Right lobe of liver (tissue), 6 donors: Measurements from ENCODE around the gene LRRC45. TPM values are rescaled to one million over a fixed set of nuclear protein-coding genes. Genes with fewer than 3 reads are reported as not detected.

Experiments used
- ATAC-seq, 4 donors: fragments of 200-7000 bp; cut with Tn5 transposase; one replicate each; pipeline ENCODE4 v1.9.1; 2020; ENCODE audit warnings: mild to moderate bottlenecking in 4 of 4, moderate library complexity in 4 of 4
- DNase-seq, 3 donors: peaks; one replicate each; pipeline ENCODE4 v3.0.0-alpha.2; 2020
- H3K27ac ChIP-seq, 3 donors: fragments of 200-600 bp; one replicate each; pipeline ENCODE4 v1.8.0; 2022
- H3K27me3 ChIP-seq, 2 donors: fragments of 200-600 bp; one replicate each; pipeline ENCODE4 v1.8.0; 2022
- H3K36me3 ChIP-seq, 4 donors: fragments of 200-600 bp; sonication (generic) in 1 of 4; one replicate each; pipeline versions ENCODE4 v1.5.1 to v1.8.0; 2017 to 2022; ENCODE audit warnings: control low read depth in 1 of 4
- H3K4me1 ChIP-seq, 4 donors: fragments of 200-600 bp; sonication (generic) in 1 of 4; one replicate each; pipeline versions ENCODE4 v1.5.1 to v1.8.0; 2017 to 2022; ENCODE audit warnings: control low read depth in 1 of 4
- H3K4me3 ChIP-seq, 3 donors: fragments of 200-600 bp; one replicate each; pipeline ENCODE4 v1.8.0; 2022
- H3K9me3 ChIP-seq, 4 donors: fragments of 200-600 bp; sonication (generic) in 1 of 4; one replicate each; pipeline versions ENCODE4 v1.5.1 to v1.8.0; 2017 to 2022; ENCODE audit warnings: control low read depth in 1 of 4
- CTCF ChIP-seq, 4 donors: fragments of 200-600 bp in 3 of 4; fragments of 450-650 bp in 1 of 4; IDR thresholded peaks; one replicate each; pipeline versions ENCODE4 v1.5.1 to v1.8.0; 2016 to 2022; ENCODE audit warnings: antibody characterized with exemption in 4 of 4, mild to moderate bottlenecking in 2 of 4
- POLR2A ChIP-seq: fragments of 450-650 bp; IDR thresholded peaks from one replicate; pipeline ENCODE4 v1.6.1; 2017; ENCODE audit warnings: antibody characterized with exemption, mild to moderate bottlenecking
- WGBS: methylation state at CpG from one replicate; pipeline ENCODE4 v1.1.6; 2018; ENCODE audit warnings: low coverage, low lambda C conversion rate; ENCODE audit not compliant: insufficient coverage; ENCODE audit errors: missing lambda C conversion rate; 5-methylcytosine and 5-hydroxymethylcytosine counted together
- intact Hi-C, 2 donors: fragments of 100-400 bp; cut with DNase I; formaldehyde crosslinking; loops; one replicate each; pipeline versions ENCODE4 v1.11.2 to v1.14.1; 2022
- total RNA-seq, 6 experiments: library from RNA; depleted of rRNA in 2 of 6; stranded (reverse); fragments of >200 nt in 2 of 6; fragmentation: NEBNext Ultra II Directional in 3 of 6; extraction: Animal tissue kit (Norgen Biotek cat#: 25700) in 3 of 6; gene quantifications; one replicate each; pipeline versions ENCODE4 v1.1.0 to v1.2.4, GENCODE V29; 2016 to 2023
- donor health status: DM: no; HTN: yes; CAD: no.
- donor health status: DM: no; HTN: no; CAD: no.
- donor health status: DM: no; HTN: no; CAD: no.
- donor health status: DM: no; HTN: yes; CAD: no.
- donor health status: DM: no; HTN: yes; CAD: no.

Gene LRRC45
- total RNA-seq, 6 experiments from 2014 or later, result 4.9 to 15.6 (median 11.9) TPM

GRCh38 chr17:82015311-82015971 lies 7.7 kb upstream of the LRRC45 start:
- no peak for ATAC-seq
- WGBS, result 66% methylated on average over 5 of the region's 24 CpGs
- Histone ChIP-seq H3K27ac (no peak overlapping the region), H3K9me3 (no peaks in the 10 kb centered on the region), H3K4me3 (no peak overlapping the region), H3K36me3 (peaks cover 0 to 17% (median 0%) of the 10 kb centered on the region in 4 donors), H3K4me1 (peaks cover 0 to 4% (median 0%) of the 10 kb centered on the region in 4 donors), H3K27me3 (no peaks in the 10 kb centered on the region)
- no peak for DNase-seq
- TF ChIP-seq POLR2A (no peak), CTCF (IDR thresholded peaks at IDR 0.05) (no peak)
- intact Hi-C loops, result loop anchor here (5.0 to 10.0 kb wide), 3 partner anchors 53 to 131 kb away; partner anchors contain the start of gene NOTUM (in 1 of the 2)

GRCh38 chr17:82016061-82016874 lies 6.8 kb upstream of the LRRC45 start:
- intact Hi-C loops, result loop anchor here (5.0 to 10.0 kb wide), 3 partner anchors 54 to 131 kb away; partner anchors contain the start of gene NOTUM (in 1 of the 2)
- peaks cover 0 to 6% (median under 1%) of the 10 kb centered on the region in 4 donors for H3K4me1 ChIP-seq
- H3K9me3 ChIP-seq, result no peaks in the 10 kb centered on the region
- H3K27ac ChIP-seq, result no peak overlapping the region
- no peaks in the 10 kb centered on the region for H3K27me3 ChIP-seq
- DNase-seq (no peak), ATAC-seq (no peak)
- no CpG with 5 or more reads among the region's 28 CpGs for WGBS
- no peak for TF ChIP-seq CTCF (IDR thresholded peaks at IDR 0.05)
- TF ChIP-seq POLR2A, result no peak
- no peak overlapping the region for H3K4me3 ChIP-seq
- peaks cover 0 to 17% (median 0%) of the 10 kb centered on the region in 4 donors for H3K36me3 ChIP-seq

- Histone ChIP-seq H3K36me3 (peaks cover 0 to 11% (median 0%) of the 10 kb centered on the region in 4 donors), H3K4me3 (no peak overlapping the region), H3K27ac (no peak overlapping the region), H3K27me3 (no peaks in the 10 kb centered on the region), H3K9me3 (no peaks in the 10 kb centered on the region), H3K4me1 (peaks cover 0 to 11% (median 4%) of the 10 kb centered on the region in 4 donors)
- ATAC-seq (no peak), DNase-seq (no peak)
- 90% methylated on average over 2 of the region's 24 CpGs for WGBS
- TF ChIP-seq POLR2A (no peak), CTCF (IDR thresholded peaks at IDR 0.05) (no peak)
- intact Hi-C loops, result loop anchor here (5.0 to 10.0 kb wide), 3 partner anchors 55 to 132 kb away; partner anchors contain the start of gene NOTUM (in 1 of the 2)
These were observed 6.1 kb upstream of the LRRC45 start for GRCh38 chr17:82016875-82017459.

GRCh38 chr17:82017612-82018151 lies 5.4 kb upstream of the LRRC45 start:
- Histone ChIP-seq H3K4me1 (peaks cover 0 to 16% (median 4%) of the 10 kb centered on the region in 4 donors), H3K36me3 (peaks cover 0 to 8% (median 0%) of the 10 kb centered on the region in 4 donors), H3K27ac (no peak overlapping the region), H3K4me3 (no peak overlapping the region), H3K27me3 (no peaks in the 10 kb centered on the region), H3K9me3 (no peaks in the 10 kb centered on the region)
- intact Hi-C loops, result loop anchor here (5.0 to 10.0 kb wide), 3 partner anchors 55 to 133 kb away; partner anchors contain the start of gene NOTUM (in 1 of the 2)
- WGBS, result 20% methylated on average over 1 of the region's 13 CpGs
- DNase-seq, result no peak
- ATAC-seq, result no peak
- TF ChIP-seq CTCF (IDR thresholded peaks at IDR 0.05), result no peak
- TF ChIP-seq POLR2A, result no peak
